Erythroblast (primary cell): ENCODE data around the gene PLCL2.

Source experiments
- GATA1 ChIP-seq: IDR thresholded peaks from 2 replicates; pipeline ENCODE4 v1.6.1; 2011; ENCODE audit warnings: low read depth, mild to moderate bottlenecking, control low read depth, low read length, moderate library complexity
- POLR2A ChIP-seq: IDR thresholded peaks from 2 replicates; pipeline ENCODE4 v1.6.1; 2011; ENCODE audit warnings: mild to moderate bottlenecking, low read length

GRCh38 chr3:16960125-16960524 lies 75.4 kb downstream of the PLCL2 start:
- TF ChIP-seq POLR2A (no peak), GATA1 (no peak)
